ENCODE results near the gene ELOVL6. TPM values are rescaled to one million over a fixed set of nuclear protein-coding genes. Genes with fewer than 3 reads are reported as not detected.
"Not testable (repeated sequence)": the region's sequence is repeated elsewhere in the genome, so short reads cannot be mapped to it uniquely, and the experiment has no call there.

The ELOVL6 gene
- total RNA-seq, 2 donors from 2014 or later: 43.7 to 66.3 TPM

GRCh38 chr4:110231869-110232268, 33.5 kb upstream of the ELOVL6 start:
- DNase-seq: no peak
- no peak overlapping the region for H3K9ac ChIP-seq (ENCODE audit: low read depth in 2 of 2, low read length in 2 of 2)
- intact Hi-C loops (cut with DNase I): no loop called here
- no peaks in the 10 kb centered on the region for H3K27me3 ChIP-seq
- no peaks in the 10 kb centered on the region for H3K9me3 ChIP-seq
- no peak overlapping the region for H3K27ac ChIP-seq
- H3K4me1 ChIP-seq: no peaks in the 10 kb centered on the region
- no peak overlapping the region for H3K4me3 ChIP-seq
- TF ChIP-seq, protein P1, sequence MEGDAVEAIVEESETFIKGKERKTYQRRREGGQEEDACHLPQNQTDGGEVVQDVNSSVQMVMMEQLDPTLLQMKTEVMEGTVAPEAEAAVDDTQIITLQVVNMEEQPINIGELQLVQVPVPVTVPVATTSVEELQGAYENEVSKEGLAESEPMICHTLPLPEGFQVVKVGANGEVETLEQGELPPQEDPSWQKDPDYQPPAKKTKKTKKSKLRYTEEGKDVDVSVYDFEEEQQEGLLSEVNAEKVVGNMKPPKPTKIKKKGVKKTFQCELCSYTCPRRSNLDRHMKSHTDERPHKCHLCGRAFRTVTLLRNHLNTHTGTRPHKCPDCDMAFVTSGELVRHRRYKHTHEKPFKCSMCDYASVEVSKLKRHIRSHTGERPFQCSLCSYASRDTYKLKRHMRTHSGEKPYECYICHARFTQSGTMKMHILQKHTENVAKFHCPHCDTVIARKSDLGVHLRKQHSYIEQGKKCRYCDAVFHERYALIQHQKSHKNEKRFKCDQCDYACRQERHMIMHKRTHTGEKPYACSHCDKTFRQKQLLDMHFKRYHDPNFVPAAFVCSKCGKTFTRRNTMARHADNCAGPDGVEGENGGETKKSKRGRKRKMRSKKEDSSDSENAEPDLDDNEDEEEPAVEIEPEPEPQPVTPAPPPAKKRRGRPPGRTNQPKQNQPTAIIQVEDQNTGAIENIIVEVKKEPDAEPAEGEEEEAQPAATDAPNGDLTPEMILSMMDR (IDR thresholded peaks at IDR 0.05): no peak
- H3K36me3 ChIP-seq: no peaks in the 10 kb centered on the region

DNA sequence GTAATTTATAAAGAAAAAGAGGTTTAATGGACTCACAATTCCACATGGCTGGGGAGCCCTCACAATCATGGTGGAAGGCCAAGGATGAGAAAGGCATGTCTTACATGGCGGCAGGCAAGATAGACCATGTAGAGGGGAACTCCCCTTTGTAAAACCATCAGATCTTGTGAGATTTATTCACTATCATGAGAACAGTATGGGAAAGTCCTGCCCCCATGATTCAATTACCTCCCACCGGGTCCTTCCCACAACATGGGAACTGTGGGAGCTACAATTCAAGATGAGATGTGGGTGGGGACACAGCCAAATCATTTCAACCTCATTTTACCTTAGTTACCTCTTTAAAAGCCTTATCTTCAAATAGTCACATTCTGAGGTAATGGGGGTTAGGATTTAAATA, 30.9 kb upstream of the ELOVL6 start:
- Histone ChIP-seq H3K9ac (ENCODE audit: low read depth in 2 of 2, low read length in 2 of 2) (no peak overlapping the region), H3K4me1 (no peaks in the 10 kb centered on the region), H3K27me3 (no peaks in the 10 kb centered on the region), H3K4me3 (no peak overlapping the region), H3K36me3 (no peaks in the 10 kb centered on the region), H3K9me3 (no peaks in the 10 kb centered on the region), H3K27ac (no peak overlapping the region)
- DNase-seq: no peak
- TF ChIP-seq, protein P1 (IDR thresholded peaks at IDR 0.05): no peak
- intact Hi-C loops (cut with DNase I): no loop called here

GRCh38 chr4:110224812-110225211, 26.4 kb upstream of the ELOVL6 start:
- TF ChIP-seq, protein P1 (IDR thresholded peaks at IDR 0.05): no peak

DNA sequence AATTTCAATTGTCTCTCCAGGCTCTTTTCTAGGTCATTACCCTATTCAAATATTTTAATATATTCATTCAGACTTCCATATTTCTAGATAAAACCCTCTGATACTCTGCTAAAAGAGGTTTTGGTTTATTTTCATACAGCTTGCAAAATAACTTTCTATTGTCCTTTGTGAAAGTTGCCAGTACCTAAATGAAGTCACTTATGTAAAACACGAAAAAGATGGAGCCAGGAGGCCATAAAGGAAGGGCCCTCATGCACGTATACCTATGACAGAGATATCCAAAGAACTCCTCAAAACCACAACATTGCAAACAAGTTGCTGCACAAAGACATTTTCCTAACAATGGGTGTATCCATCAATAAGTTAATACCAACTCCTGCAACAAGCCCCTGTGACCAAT, 25.7 kb upstream of the ELOVL6 start:
- no peaks in the 10 kb centered on the region for H3K4me1 ChIP-seq
- no peak overlapping the region for H3K9ac ChIP-seq (ENCODE audit: low read depth in 2 of 2, low read length in 2 of 2)
- DNase-seq: no peak
- no peaks in the 10 kb centered on the region for H3K9me3 ChIP-seq
- no peaks in the 10 kb centered on the region for H3K27me3 ChIP-seq
- TF ChIP-seq, protein P1 (IDR thresholded peaks at IDR 0.05): no peak
- no peak overlapping the region for H3K4me3 ChIP-seq
- intact Hi-C loops (cut with DNase I): no loop called here
- H3K27ac ChIP-seq: no peak overlapping the region
- no peaks in the 10 kb centered on the region for H3K36me3 ChIP-seq

More at GRCh38 chr4:110224812-110225211, 26.4 kb upstream of the ELOVL6 start:
- Histone ChIP-seq H3K4me1 (no peaks in the 10 kb centered on the region), H3K9ac (ENCODE audit: low read depth in 2 of 2, low read length in 2 of 2) (no peak overlapping the region), H3K27me3 (no peaks in the 10 kb centered on the region), H3K36me3 (no peaks in the 10 kb centered on the region), H3K9me3 (no peaks in the 10 kb centered on the region), H3K4me3 (no peak overlapping the region), H3K27ac (no peak overlapping the region)
- no peak for DNase-seq
- intact Hi-C loops (cut with DNase I): no loop called here

- H3K9me3 ChIP-seq; H3K27me3 ChIP-seq; H3K27ac ChIP-seq; intact Hi-C loops (cut with DNase I); H3K4me3 ChIP-seq; H3K9ac ChIP-seq (ENCODE audit: low read depth in 2 of 2, low read length in 2 of 2); H3K4me1 ChIP-seq; H3K36me3 ChIP-seq; DNase-seq: not testable (repeated sequence)
Observed at GRCh38 chr4:110218935-110219334, 20.5 kb upstream of the ELOVL6 start.

DNA sequence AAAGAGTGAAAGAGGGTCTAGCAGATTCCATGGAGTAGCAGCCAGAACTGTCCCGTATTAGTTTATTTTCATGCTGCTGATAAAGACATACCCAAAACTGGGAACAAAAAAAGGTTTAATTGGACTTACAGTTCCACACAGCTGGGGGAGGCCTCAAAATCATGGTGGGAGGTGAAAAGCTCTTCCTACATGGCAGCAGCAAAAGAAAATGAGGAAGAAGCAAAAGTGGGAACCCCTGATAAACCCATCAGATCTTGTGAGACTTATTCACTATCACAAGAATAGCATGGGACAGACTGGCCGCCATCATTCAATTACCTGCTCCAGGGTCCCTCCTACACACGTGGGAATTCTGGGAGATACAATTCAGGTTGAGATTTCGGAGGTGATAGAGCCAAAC, 18.8 kb upstream of the ELOVL6 start:
- H3K27me3 ChIP-seq; H3K9ac ChIP-seq (ENCODE audit: low read depth in 2 of 2, low read length in 2 of 2); H3K9me3 ChIP-seq; H3K36me3 ChIP-seq; intact Hi-C loops (cut with DNase I); H3K27ac ChIP-seq; H3K4me1 ChIP-seq; DNase-seq; H3K4me3 ChIP-seq: not testable (repeated sequence)

GRCh38 chr4:110216129-110216528, 17.7 kb upstream of the ELOVL6 start:
- TF ChIP-seq, protein P1 (IDR thresholded peaks at IDR 0.05): no peak
- no peak for DNase-seq
- Histone ChIP-seq H3K4me1 (no peaks in the 10 kb centered on the region), H3K36me3 (no peaks in the 10 kb centered on the region), H3K9ac (ENCODE audit: low read depth in 2 of 2, low read length in 2 of 2) (no peak overlapping the region), H3K27ac (no peak overlapping the region), H3K27me3 (no peaks in the 10 kb centered on the region), H3K9me3 (no peaks in the 10 kb centered on the region), H3K4me3 (no peak overlapping the region)
- intact Hi-C loops (cut with DNase I): no loop called here
